Neural cell (in vitro differentiated cells): ENCODE data around the gene DYNC2LI1. TPM values are rescaled to one million over a fixed set of nuclear protein-coding genes. Genes with fewer than 3 reads are reported as not detected.

Experiments
- H2AFZ ChIP-seq: fragments of 200-600, 300-800 bp; sonication (generic), shearing (Covaris generic); 2 replicates; pipeline ENCODE4 v1.6.0; 2014; ENCODE audit warnings: low read depth, mild to moderate bottlenecking, antibody characterized with exemption, low read length, moderate library complexity
- H3F3A ChIP-seq: fragments of 200-600 bp; shearing (Covaris generic); 2 replicates; pipeline ENCODE4 v1.6.1; 2016; ENCODE audit warnings: mild to moderate bottlenecking, moderate library complexity, mixed read lengths, antibody characterized with exemption, low read length; ENCODE audit not compliant: insufficient read depth, poor library complexity, severe bottlenecking
- H3K27ac ChIP-seq: fragments of 200-600, 300-800 bp; sonication (generic), shearing (Covaris generic); 2 replicates; pipeline ENCODE4 v1.5.1; 2014; ENCODE audit warnings: mild to moderate bottlenecking, low read length, moderate library complexity
- H3K27me3 ChIP-seq: fragments of 300-800, 200-600 bp; sonication (generic), shearing (Covaris generic); 2 replicates; pipeline ENCODE4 v1.6.0; 2014; ENCODE audit warnings: mild to moderate bottlenecking, low read depth, low read length, moderate library complexity; ENCODE audit not compliant: insufficient read depth
- H3K36me3 ChIP-seq: fragments of 300-800, 200-600 bp; sonication (generic), shearing (Covaris generic); 2 replicates; pipeline ENCODE4 v1.5.1; 2014; ENCODE audit warnings: mild to moderate bottlenecking, antibody characterized with exemption, low read length, moderate library complexity; ENCODE audit not compliant: insufficient read depth
- H3K4me2 ChIP-seq: fragments of 300-800, 200-600 bp; sonication (generic), shearing (Covaris generic); 2 replicates; pipeline ENCODE4 v1.6.0; 2014; ENCODE audit warnings: mild to moderate bottlenecking, low read length
- H3K4me3 ChIP-seq: fragments of 300-800, 200-600 bp; sonication (generic), shearing (Covaris generic); 2 replicates; pipeline ENCODE4 v1.5.1; 2014; ENCODE audit warnings: mild to moderate bottlenecking, low read length, moderate library complexity
- H3K79me2 ChIP-seq: fragments of 200-600 bp; shearing (Covaris generic); replicated peaks from 2 replicates; pipeline ENCODE4 v1.6.0; 2014; ENCODE audit warnings: mild to moderate bottlenecking, low read length, moderate library complexity; ENCODE audit not compliant: insufficient read depth
- H3K9ac ChIP-seq: fragments of 300-800, 200-600 bp; sonication (generic), shearing (Covaris generic); 2 replicates; pipeline ENCODE4 v1.6.1; 2016; ENCODE audit warnings: mild to moderate bottlenecking, low read length, mixed read lengths
- H3K9me2 ChIP-seq: fragments of 200-600 bp; shearing (Covaris generic); 2 replicates; pipeline ENCODE4 v1.6.1; 2016; ENCODE audit warnings: mild to moderate bottlenecking, low read length, mixed read lengths; ENCODE audit not compliant: insufficient read depth
- H3K9me3 ChIP-seq: fragments of 200-600, 300-800 bp; sonication (generic), shearing (Covaris generic); 2 replicates; pipeline ENCODE4 v1.6.1; 2016; ENCODE audit warnings: mild to moderate bottlenecking, mixed run types, low read length, moderate library complexity, mixed read lengths
- H4K20me1 ChIP-seq: fragments of 200-600 bp; shearing (Covaris generic); 2 replicates; pipeline ENCODE4 v1.6.1; 2016; ENCODE audit warnings: mild to moderate bottlenecking, mixed run types; ENCODE audit not compliant: insufficient read depth
- CTCF ChIP-seq: fragments of 450-650 bp; IDR thresholded peaks from 2 replicates; pipeline ENCODE4 v1.5.1; 2014; ENCODE audit warnings: antibody characterized with exemption, mild to moderate bottlenecking, moderate library complexity; ENCODE audit not compliant: poor library complexity, severe bottlenecking
- EP300 ChIP-seq: fragments of 450-650 bp; conservative IDR thresholded peaks from 2 replicates; pipeline ENCODE4 v1.6.1; 2014; ENCODE audit warnings: antibody characterized with exemption, mild to moderate bottlenecking, moderate library complexity; ENCODE audit not compliant: poor library complexity, severe bottlenecking
- EZH2 ChIP-seq: fragments of 200-600, 300-800 bp; shearing (Covaris generic), sonication (generic); IDR thresholded peaks from 2 replicates; pipeline ENCODE4 v1.6.1; 2014; ENCODE audit warnings: antibody characterized with exemption, low read length, borderline replicate concordance, mild to moderate bottlenecking; ENCODE audit not compliant: insufficient read depth, poor library complexity, severe bottlenecking
- MXI1 ChIP-seq: fragments of 450-650 bp; conservative IDR thresholded peaks from 2 replicates; pipeline ENCODE4 v1.6.1; 2014; ENCODE audit warnings: antibody characterized with exemption, mild to moderate bottlenecking; ENCODE audit not compliant: poor library complexity, severe bottlenecking
- POLR2AphosphoS5 ChIP-seq: IDR thresholded peaks from 2 replicates; pipeline ENCODE4 v1.6.1; 2012
- RAD21 ChIP-seq: fragments of 450-650 bp; conservative IDR thresholded peaks from 2 replicates; pipeline ENCODE4 v1.6.1; 2014; ENCODE audit warnings: antibody characterized with exemption, mild to moderate bottlenecking, moderate library complexity
- REST ChIP-seq: IDR thresholded peaks from 2 replicates; pipeline ENCODE4 v1.6.1; 2012; ENCODE audit warnings: borderline replicate concordance
- SMC3 ChIP-seq: fragments of 450-650 bp; conservative IDR thresholded peaks from 2 replicates; pipeline ENCODE4 v1.6.1; 2014; ENCODE audit warnings: antibody characterized with exemption, mild to moderate bottlenecking, moderate library complexity; ENCODE audit not compliant: poor library complexity
- TAF1 ChIP-seq: IDR thresholded peaks from 2 replicates; pipeline ENCODE4 v1.6.1; 2012; ENCODE audit warnings: low read depth
- polyA plus RNA-seq: library from polyadenylated mRNA; depleted of rRNA; stranded (reverse); fragments of >200 nt; gene quantifications from 2 replicates; pipeline ENCODE4 v1.2.3, GENCODE V29; 2014

The DYNC2LI1 gene
- polyA plus RNA-seq, 1 donor from 2014 or later = 80.6 TPM

GRCh38 chr2:43851011-43851980 is 77.5 kb downstream of the DYNC2LI1 start:
- H2AFZ ChIP-seq = no peak overlapping the region
- no peak overlapping the region for H3K27ac ChIP-seq
- no peaks in the 10 kb centered on the region for H3K9me2 ChIP-seq
- H3K36me3 ChIP-seq = no peaks in the 10 kb centered on the region
- TF ChIP-seq POLR2AphosphoS5 (no peak), MXI1 (no peak), EP300 (no peak), CTCF (no peak), REST (no peak), EZH2 (no peak), SMC3 (no peak), TAF1 (no peak)
- no peaks in the 10 kb centered on the region for H3K9me3 ChIP-seq
- no peak overlapping the region for H3K9ac ChIP-seq
- H3K27me3 ChIP-seq = peaks cover under 1% of the 10 kb centered on the region
- no peaks in the 10 kb centered on the region for H4K20me1 ChIP-seq
- no peak overlapping the region for H3K4me2 ChIP-seq
- no peak overlapping the region for H3K4me3 ChIP-seq
- H3F3A ChIP-seq = no peaks in the 10 kb centered on the region
- H3K79me2 ChIP-seq = no peaks in the 10 kb centered on the region

GRCh38 chr2:43852196-43852730 is 78.4 kb downstream of the DYNC2LI1 start:
- no peak overlapping the region for H3K9ac ChIP-seq
- H2AFZ ChIP-seq = no peak overlapping the region
- no peak for TF ChIP-seq SMC3
- no peak for TF ChIP-seq POLR2AphosphoS5
- no peak for TF ChIP-seq CTCF
- no peak for TF ChIP-seq MXI1
- TF ChIP-seq TAF1 = no peak
- TF ChIP-seq REST = no peak
- no peak for TF ChIP-seq RAD21
- no peak overlapping the region for H3K27ac ChIP-seq
- no peaks in the 10 kb centered on the region for H4K20me1 ChIP-seq
- no peaks in the 10 kb centered on the region for H3K36me3 ChIP-seq
- no peaks in the 10 kb centered on the region for H3F3A ChIP-seq
- no peak overlapping the region for H3K4me2 ChIP-seq
- no peaks in the 10 kb centered on the region for H3K9me3 ChIP-seq
- no peak overlapping the region for H3K4me3 ChIP-seq
- H3K79me2 ChIP-seq = no peaks in the 10 kb centered on the region
- no peaks in the 10 kb centered on the region for H3K9me2 ChIP-seq
- peaks cover 3% of the 10 kb centered on the region for H3K27me3 ChIP-seq
